B cell (primary cell): Measurements from ENCODE around the gene CBX6. TPM values are rescaled to one million over a fixed set of nuclear protein-coding genes. Genes with fewer than 3 reads are reported as not detected.
A peak's percentile ranks its signal among the peaks of the same experiment; 100 is the strongest.

Experiments
- ATAC-seq: fragments of 200-7000 bp; cut with Tn5 transposase; one replicate; pipeline ENCODE4 v1.10.0; 2021; ENCODE audit warnings: low read depth, mild to moderate bottlenecking, moderate number of reproducible peaks, moderate library complexity
- CTCF ChIA-PET: fragments of 350-600 bp; sonication (Branson Sonifier 250); formaldehyde crosslinking; loops from one replicate; lab custom pipeline; 2021; ENCODE audit warnings: antibody characterized with exemption, inconsistent platforms; lab: Charles Lee
- POLR2A ChIA-PET: fragments of 350-600 bp; sonication (Branson Sonifier 250); formaldehyde crosslinking; loops from one replicate; lab custom pipeline; 2021; ENCODE audit warnings: antibody characterized with exemption; lab: Charles Lee
- DNase-seq: peaks from one replicate; pipeline ENCODE4 v3.0.0; 2013
- H2AFZ ChIP-seq: 2 replicates; pipeline ENCODE4 v1.6.1; 2012; ENCODE audit warnings: mild to moderate bottlenecking, low read depth, low read length; ENCODE audit not compliant: insufficient read depth, poor library complexity, severe bottlenecking
- H3K27ac ChIP-seq, 2 donors: 1 replicate in 1 of 2; 2 replicates in 1 of 2; pipeline ENCODE4 v1.5.1; 2012 to 2013; ENCODE audit warnings: low read length in 2 of 2, mild to moderate bottlenecking in 2 of 2, moderate library complexity in 1 of 2
- H3K27me3 ChIP-seq, 4 experiments: fragments of 200-600 bp in 1 of 4; sonication (generic) in 1 of 4; replicated peaks in 1 of 4; 1 replicate in 2 of 4; 2 replicates in 2 of 4; pipeline versions ENCODE4 v1.6.1 to v1.7.0; 2013 to 2016; ENCODE audit warnings: low read length in 3 of 4, mild to moderate bottlenecking in 2 of 4, mixed read lengths in 1 of 4, moderate library complexity in 1 of 4; ENCODE audit not compliant: insufficient read depth in 4 of 4, control insufficient read depth in 3 of 4; ENCODE audit errors: control extremely low read depth in 1 of 4
- H3K36me3 ChIP-seq, 2 experiments: replicated peaks in 1 of 2; 1 replicate in 1 of 2; 2 replicates in 1 of 2; pipeline versions ENCODE4 v1.6.1 to v1.7.1; 2013; ENCODE audit warnings: low read length in 1 of 2; ENCODE audit not compliant: insufficient read depth in 2 of 2, control insufficient read depth in 1 of 2; ENCODE audit errors: control extremely low read depth in 1 of 2, extremely low read depth in 1 of 2
- H3K4me1 ChIP-seq, 2 donors: fragments of 200-600 bp in 1 of 2; sonication (generic) in 1 of 2; 1 replicate in 1 of 2; 2 replicates in 1 of 2; pipeline versions ENCODE4 v1.5.1 to v1.6.1; 2013 to 2017; ENCODE audit warnings: low read length in 2 of 2; ENCODE audit not compliant: control insufficient read depth in 2 of 2, insufficient read depth in 2 of 2
- H3K4me2 ChIP-seq: replicated peaks from 2 replicates; pipeline ENCODE3; 2012; ENCODE audit warnings: mild to moderate bottlenecking, low read depth, low read length; ENCODE audit not compliant: poor library complexity, severe bottlenecking
- H3K4me3 ChIP-seq, 5 experiments: fragments of 200-600 bp in 1 of 5; sonication (generic) in 1 of 5; 1 replicate in 3 of 5; 2 replicates in 2 of 5; pipeline versions ENCODE4 v1.5.1 to v1.7.0; 2011 to 2016; ENCODE audit warnings: low read length in 4 of 5, mild to moderate bottlenecking in 4 of 5, low read depth in 2 of 5, control low read depth in 1 of 5, moderate library complexity in 1 of 5; ENCODE audit not compliant: insufficient read depth in 1 of 5; ENCODE audit errors: control extremely low read depth in 1 of 5, extremely low read depth in 1 of 5
- H3K79me2 ChIP-seq: fragments of 200-600 bp; sonication (generic); one replicate; pipeline ENCODE4 v1.6.0; 2016; ENCODE audit warnings: low read length; ENCODE audit not compliant: control insufficient read depth, insufficient read depth
- H3K9ac ChIP-seq: fragments of 200-600 bp; sonication (generic); 2 replicates; pipeline ENCODE4 v1.6.1; 2017; ENCODE audit warnings: mild to moderate bottlenecking, low read length, moderate library complexity
- H3K9me3 ChIP-seq, 3 donors: one replicate each; pipeline versions ENCODE4 v1.6.1 to v1.7.1; 2013; ENCODE audit warnings: low read length in 2 of 3; ENCODE audit not compliant: control insufficient read depth in 2 of 3, insufficient read depth in 1 of 3; ENCODE audit errors: control extremely low read depth in 1 of 3
- H4K20me1 ChIP-seq: 2 replicates; pipeline ENCODE4 v1.6.0; 2012; ENCODE audit warnings: mild to moderate bottlenecking, low read length; ENCODE audit not compliant: insufficient read depth, control insufficient read depth, poor library complexity, severe bottlenecking
- H3K27ac Mint-ChIP-seq: one replicate; pipeline ENCODE4 v1.8.0; 2021; ENCODE audit warnings: mixed read lengths
- H3K27me3 Mint-ChIP-seq: one replicate; pipeline ENCODE4 v1.8.0; 2021; ENCODE audit warnings: mixed read lengths
- H3K4me1 Mint-ChIP-seq: one replicate; pipeline ENCODE4 v1.8.0; 2021; ENCODE audit warnings: mixed read lengths
- H3K4me3 Mint-ChIP-seq: one replicate; pipeline ENCODE4 v1.8.0; 2021; ENCODE audit warnings: mixed read lengths
- H3K9me3 Mint-ChIP-seq: one replicate; pipeline ENCODE4 v1.8.0; 2022; ENCODE audit warnings: mixed read lengths; ENCODE audit not compliant: insufficient read depth
- CTCF ChIP-seq: fragments of 200-600 bp; IDR thresholded peaks from one replicate; pipeline ENCODE4 v1.8.0; 2022; ENCODE audit warnings: antibody characterized with exemption, mild to moderate bottlenecking
- EZH2 ChIP-seq: IDR thresholded peaks from 2 replicates; pipeline ENCODE4 v1.6.1; 2012; ENCODE audit warnings: borderline replicate concordance, low read depth, mild to moderate bottlenecking, moderate library complexity, low read length; ENCODE audit not compliant: insufficient read depth, poor library complexity, severe bottlenecking
- WGBS: methylation state at CpG from one replicate; pipeline ENCODE4 v1.1.5; 2013; ENCODE audit warnings: missing lambda C conversion rate; ENCODE audit not compliant: insufficient coverage; 5-methylcytosine and 5-hydroxymethylcytosine counted together
- intact Hi-C: fragments of 100-400 bp; cut with micrococcal nuclease; formaldehyde crosslinking; loops from one replicate; pipeline ENCODE4 v1.10.0; 2022
- polyA plus RNA-seq: library from polyadenylated mRNA; depleted of rRNA; stranded (reverse); fragments of >200 nt; gene quantifications from 2 replicates; pipeline ENCODE4 v1.2.3, GENCODE V29; 2012
- total RNA-seq, 2 donors: library from RNA; stranded (reverse); fragments of 120-200 nt in 1 of 2; gene quantifications; 1 replicate in 1 of 2; 2 replicates in 1 of 2; pipeline versions ENCODE4 v1.2.3 to v1.2.4, GENCODE V29; 2013 to 2022

Gene CBX6
- total and polyA plus RNA-seq, 2 donors (not counting 1 experiment from before 2014, with no cell fraction given), result 14.9 to 55.1 TPM

DNA sequence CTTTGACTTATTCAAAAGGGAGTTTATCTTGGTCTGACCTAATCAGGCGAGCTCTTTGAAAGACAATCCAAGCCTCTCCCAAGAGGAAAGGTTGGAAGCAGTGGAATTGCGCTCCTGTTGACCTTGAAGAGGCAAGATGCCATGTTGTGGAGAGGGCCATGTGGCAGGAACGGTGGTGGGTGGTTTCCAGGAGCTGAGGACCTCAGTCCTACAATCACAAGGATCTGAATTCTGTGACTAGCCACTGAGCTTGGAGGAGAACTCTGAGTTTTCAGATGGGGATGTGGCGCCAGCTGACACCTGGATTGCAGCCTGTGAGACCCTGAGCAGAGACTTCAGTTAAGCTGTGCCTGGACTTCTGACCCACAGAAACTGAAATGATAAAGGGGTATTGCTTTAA, 6.0 kb upstream of the CBX6 start:
- Histone ChIP-seq H2AFZ (no peak overlapping the region), H3K4me3 (no peak overlapping the region), H3K27ac (no peak overlapping the region), H3K27me3 (peaks cover 0 to 29% (median 10%) of the 10 kb centered on the region in 4 experiments), H3K9ac (no peak overlapping the region), H3K9me3 (no peaks in the 10 kb centered on the region), H3K79me2 (no peaks in the 10 kb centered on the region), H3K4me2 (no peak overlapping the region), H3K4me1 (peaks cover 2 to 11% of the 10 kb centered on the region in 2 donors), H3K36me3 (no peaks in the 10 kb centered on the region), H4K20me1 (no peaks in the 10 kb centered on the region)
- Mint-ChIP-seq H3K4me1 (peaks cover 13% of the 10 kb centered on the region), H3K27ac (no peak overlapping the region), H3K9me3 (no peaks in the 10 kb centered on the region), H3K27me3 (peaks cover 45% of the 10 kb centered on the region), H3K4me3 (no peak overlapping the region)
- ChIA-PET CTCF (interaction anchor here (2.9 kb wide), 1 partner anchor 8 kb away, joined by 14 read pairs; no protein-coding TSS in a partner anchor), POLR2A (interaction anchor here (0.6 kb wide), 1 partner anchor 403 kb away, joined by 3 read pairs; no protein-coding TSS in a partner anchor)
- ATAC-seq, result no peak
- WGBS, result 100% methylated on average over 1 of the region's 4 CpGs
- intact Hi-C loops, result loop anchor here (10.0 kb wide), 2 partner anchors 123 to 647 kb away; partner anchors contain the start of genes ATF4 and SUN2
- TF ChIP-seq CTCF (no peak), EZH2 (no peak)
- DNase-seq, result peak; percentile 1

- Histone ChIP-seq H3K27ac (no peak overlapping the region), H3K9ac (no peak overlapping the region), H3K4me1 (peaks cover 20 to 35% of the 10 kb centered on the region in 2 donors), H3K36me3 (peaks cover 0 to 3% of the 10 kb centered on the region in 2 experiments), H2AFZ (no peak overlapping the region), H3K4me2 (no peak overlapping the region), H3K4me3 (no peak overlapping the region), H3K79me2 (no peaks in the 10 kb centered on the region), H4K20me1 (peaks cover 12% of the 10 kb centered on the region), H3K9me3 (no peaks in the 10 kb centered on the region), H3K27me3 (peaks cover 0 to 28% (median 11%) of the 10 kb centered on the region in 4 experiments)
- Mint-ChIP-seq H3K4me3 (peak overlapping the region; percentile 91), H3K9me3 (no peaks in the 10 kb centered on the region), H3K27ac (no peak overlapping the region), H3K4me1 (peaks cover 33% of the 10 kb centered on the region), H3K27me3 (peaks cover 26% of the 10 kb centered on the region)
- WGBS, result 95% methylated on average over 8 of the region's 13 CpGs
- TF ChIP-seq CTCF (no peak), EZH2 (no peak)
- intact Hi-C loops, result loop anchor here (5.0 to 10.0 kb wide), 5 partner anchors 108 to 1303 kb away; partner anchors contain the start of genes APOBEC3B, ATF4, SUN2 and TNRC6B
- no peak for ATAC-seq
- POLR2A ChIA-PET, result no interaction called here
- no peak for DNase-seq
- CTCF ChIA-PET, result interaction anchor here (1.0 to 1.8 kb wide), 4 partner anchors 106 to 456 kb away, joined by 3 to 10 read pairs (median 3); no protein-coding TSS in a partner anchor
Observed at GRCh38 chr22:38874529-38875222, 2.7 kb upstream of the CBX6 start.
